Globus pallidus (tissue), 1 donor: ENCODE data around the gene CYBRD1.
"Not testable (repeated sequence)": the region's sequence is repeated elsewhere in the genome, so short reads cannot be mapped to it uniquely, and the experiment has no call there.

Experiments
- DNase-seq: peaks from one replicate; pipeline ENCODE4 v3.0.0-alpha.2; 2015; ENCODE audit warnings: low spot score

The CYBRD1 gene

GRCh38 chr2:171515672-171516298 is 6.5 kb upstream of the CYBRD1 start:
- no peak for DNase-seq

GRCh38 chr2:171516793-171517192 is 5.5 kb upstream of the CYBRD1 start:
- DNase-seq, result no peak

- DNase-seq, result no peak
These were observed 1.8 kb upstream of the CYBRD1 start for GRCh38 chr2:171520471-171520870.

GRCh38 chr2:171521361-171522051 is 768 bp upstream of the CYBRD1 start:
- DNase-seq, result peak; percentile 29

GRCh38 chr2:171522788-171523087 is 464 bp downstream of the CYBRD1 start:
- DNase-seq, result peak; percentile 57

- DNase-seq, result peak; percentile 90
These were observed 1.1 kb downstream of the CYBRD1 start for GRCh38 chr2:171523088-171524017.

GRCh38 chr2:171524018-171524401 is 1.7 kb downstream of the CYBRD1 start:
- no peak for DNase-seq

GRCh38 chr2:171529914-171530313 is 7.6 kb downstream of the CYBRD1 start:
- DNase-seq, result no peak

- DNase-seq, result no peak
These were observed 8.1 kb downstream of the CYBRD1 start for GRCh38 chr2:171530378-171530777.

GRCh38 chr2:171530859-171531258 is 8.6 kb downstream of the CYBRD1 start:
- DNase-seq, result not testable (repeated sequence)

- no peak for DNase-seq
These were observed 9.0 kb downstream of the CYBRD1 start for GRCh38 chr2:171531291-171531690.

GRCh38 chr2:171531836-171532450 is 9.7 kb downstream of the CYBRD1 start:
- DNase-seq, result no peak

- DNase-seq, result no peak
These were observed 11.1 kb downstream of the CYBRD1 start for GRCh38 chr2:171533331-171533730.

GRCh38 chr2:171535528-171535927 is 13.3 kb downstream of the CYBRD1 start:
- DNase-seq, result not testable (repeated sequence)

GRCh38 chr2:171540437-171540836 is 18.2 kb downstream of the CYBRD1 start:
- DNase-seq, result no peak

- no peak for DNase-seq
These were observed 19.1 kb downstream of the CYBRD1 start for GRCh38 chr2:171541202-171541887.

GRCh38 chr2:171545086-171545485 is 22.8 kb downstream of the CYBRD1 start:
- no peak for DNase-seq

- DNase-seq, result no peak
These were observed 25.0 kb downstream of the CYBRD1 start for GRCh38 chr2:171547256-171547655.

- DNase-seq, result no peak
These were observed 25.4 kb downstream of the CYBRD1 start for GRCh38 chr2:171547720-171548119.

- no peak for DNase-seq
These were observed 28.3 kb downstream of the CYBRD1 start for GRCh38 chr2:171550613-171551012.

- no peak for DNase-seq
These were observed 29.6 kb downstream of the CYBRD1 start for GRCh38 chr2:171551836-171552235.

- DNase-seq, result no peak
These were observed 31.0 kb downstream of the CYBRD1 start for GRCh38 chr2:171553236-171553635.
